HG02885 (cell line): Measurements from ENCODE around the gene WWOX.

Source experiments
- ATAC-seq: cut with Tn5 transposase; IDR thresholded peaks from one replicate; pipeline ENCODE4 v1.9.1; 2021; ENCODE audit warnings: mild to moderate bottlenecking; ENCODE audit not compliant: unreplicated experiment, poor library complexity

The WWOX gene

GRCh38 chr16:78786635-78787034 is 687.2 kb downstream of the WWOX start:
- no peak for ATAC-seq

DNA sequence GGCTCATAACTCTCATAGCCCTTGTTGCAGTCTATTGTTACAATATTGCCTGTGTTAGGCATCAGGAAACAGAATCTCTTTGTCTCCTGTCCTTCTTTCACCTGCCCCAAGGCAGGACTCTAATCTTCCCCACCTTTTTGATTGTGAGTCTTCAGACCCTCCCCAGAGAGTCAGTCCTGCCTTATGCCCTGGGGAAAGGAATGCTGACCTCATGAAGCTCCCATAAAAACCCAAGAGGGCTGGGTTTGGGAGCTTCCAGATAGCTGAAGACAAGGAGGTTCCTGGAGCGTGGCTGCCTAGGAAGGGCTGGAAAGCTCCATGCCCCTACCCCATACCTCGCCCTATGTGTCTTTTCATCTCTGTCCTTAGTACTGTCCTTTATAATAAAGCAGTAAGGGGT is 688.8 kb downstream of the WWOX start:
- ATAC-seq, result no peak

- no peak for ATAC-seq
Measured at GRCh38 chr16:78788696-78789095, 689.2 kb downstream of the WWOX start.

DNA sequence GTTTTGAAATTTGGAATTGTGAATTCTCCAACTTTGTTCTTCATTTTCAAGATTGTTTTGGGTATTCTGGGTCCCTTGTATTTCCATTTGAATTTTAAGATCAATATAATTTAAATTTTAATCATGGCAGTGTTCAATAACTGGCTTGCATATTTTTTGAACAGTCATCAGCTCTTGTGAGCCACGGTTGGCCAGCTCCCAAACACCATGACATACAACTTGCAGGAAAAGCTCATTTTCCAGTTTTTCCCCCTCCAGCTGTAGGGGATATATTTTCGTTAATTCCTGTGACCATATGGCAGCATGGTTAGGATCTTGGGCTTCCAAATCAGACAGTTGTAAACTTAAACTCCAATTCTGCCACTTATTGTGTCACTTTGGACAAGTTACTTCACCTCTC is 690.1 kb downstream of the WWOX start:
- no peak for ATAC-seq

DNA sequence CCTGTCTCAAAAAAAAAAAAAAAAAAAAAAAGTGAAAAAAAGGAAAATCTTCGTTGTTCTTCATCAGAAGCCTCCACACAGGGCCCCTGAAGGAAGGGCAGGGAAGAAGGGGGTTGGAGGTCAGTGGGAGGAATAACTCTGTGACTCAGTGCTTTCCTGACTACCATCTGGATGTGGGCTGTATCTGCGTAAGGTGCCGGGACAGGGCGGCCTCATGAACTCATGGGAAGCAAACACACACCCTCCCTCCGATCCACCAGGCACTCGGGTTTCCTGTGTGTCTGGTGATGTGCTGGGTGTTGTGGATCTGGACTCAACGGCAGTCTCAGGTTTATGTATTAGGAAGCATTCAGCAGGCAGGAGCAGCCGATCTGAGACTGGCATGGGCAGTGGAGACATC is 691.6 kb downstream of the WWOX start:
- ATAC-seq, result no peak

GRCh38 chr16:78791926-78792325 is 692.5 kb downstream of the WWOX start:
- no peak for ATAC-seq

- no peak for ATAC-seq
Measured at GRCh38 chr16:78792952-78793351, 693.5 kb downstream of the WWOX start.

- no peak for ATAC-seq
Measured at GRCh38 chr16:78794581-78795250, 695.3 kb downstream of the WWOX start.

- ATAC-seq, result no peak
Measured at GRCh38 chr16:78795433-78795832, 696.0 kb downstream of the WWOX start.

- peak; percentile 61 for ATAC-seq
Measured at GRCh38 chr16:78796221-78796866, 696.9 kb downstream of the WWOX start.

DNA sequence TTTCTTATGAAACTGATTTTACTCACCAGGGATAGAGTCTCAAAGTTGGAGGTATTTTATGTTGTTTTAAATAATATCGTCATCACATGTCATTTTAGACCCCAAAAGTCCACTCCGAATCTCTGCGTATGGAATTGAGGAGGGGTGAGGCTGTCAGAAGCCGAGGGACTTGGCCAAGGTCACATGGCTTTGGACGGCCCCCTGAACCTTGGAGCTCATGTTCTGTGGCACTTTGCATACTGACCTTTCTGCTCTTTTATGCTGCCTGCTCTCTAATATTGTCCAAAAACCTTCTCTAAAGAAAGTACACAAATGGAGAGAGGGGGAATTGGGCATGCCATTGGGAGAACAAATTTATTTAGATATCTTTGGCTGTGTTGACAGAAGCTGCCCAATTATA is 700.0 kb downstream of the WWOX start:
- no peak for ATAC-seq

DNA sequence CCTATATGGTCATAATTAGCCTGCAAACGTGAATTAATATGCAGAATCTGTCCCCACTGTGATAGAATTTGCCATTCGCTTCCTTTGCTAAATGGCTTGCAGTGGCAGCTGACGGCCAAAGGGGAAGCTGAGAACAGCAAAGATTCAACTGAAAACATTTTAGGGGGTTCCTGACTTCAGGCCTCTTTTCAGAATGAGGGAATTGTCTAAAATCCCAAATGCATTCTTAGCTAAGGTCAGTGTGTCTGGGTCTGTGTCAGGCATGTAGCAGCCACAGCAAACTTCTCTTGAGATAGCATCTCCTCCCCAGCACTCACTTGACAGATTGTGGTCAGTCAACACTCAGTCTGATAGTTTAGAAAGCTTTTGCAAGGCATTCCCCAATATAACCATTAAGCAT is 701.1 kb downstream of the WWOX start:
- ATAC-seq, result no peak

DNA sequence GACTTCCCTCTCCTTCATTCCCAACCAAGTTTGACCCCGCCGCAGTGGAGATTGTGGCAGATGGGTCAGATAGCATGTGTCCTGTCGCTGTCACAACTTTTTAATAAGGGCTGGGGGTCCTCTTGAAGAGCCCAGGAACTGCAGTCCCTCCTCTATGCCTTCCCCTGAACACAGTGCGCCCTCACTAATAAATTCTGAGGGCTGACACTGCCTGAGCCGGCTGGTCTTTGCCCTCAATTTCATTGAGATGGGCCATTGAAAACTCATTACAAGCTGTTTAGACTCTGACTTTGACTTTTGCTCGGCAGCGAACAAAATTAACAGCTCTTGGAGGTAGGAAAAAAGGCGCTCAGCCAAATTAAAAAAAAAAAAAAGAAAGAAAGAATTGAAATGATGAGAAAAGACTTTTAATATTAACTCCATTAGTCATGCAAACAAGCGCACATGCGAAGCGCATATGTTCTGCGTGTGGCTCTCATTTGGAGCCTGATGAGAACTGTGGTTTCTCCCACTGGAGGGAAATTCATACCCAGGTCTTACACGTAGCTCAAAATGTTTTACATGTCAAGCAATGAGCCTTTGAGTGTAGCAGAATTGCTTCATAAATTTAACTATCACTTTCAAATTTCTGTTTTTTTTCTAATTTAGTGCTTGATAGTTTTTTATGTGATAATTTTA is 704.7 kb downstream of the WWOX start:
- no peak for ATAC-seq

DNA sequence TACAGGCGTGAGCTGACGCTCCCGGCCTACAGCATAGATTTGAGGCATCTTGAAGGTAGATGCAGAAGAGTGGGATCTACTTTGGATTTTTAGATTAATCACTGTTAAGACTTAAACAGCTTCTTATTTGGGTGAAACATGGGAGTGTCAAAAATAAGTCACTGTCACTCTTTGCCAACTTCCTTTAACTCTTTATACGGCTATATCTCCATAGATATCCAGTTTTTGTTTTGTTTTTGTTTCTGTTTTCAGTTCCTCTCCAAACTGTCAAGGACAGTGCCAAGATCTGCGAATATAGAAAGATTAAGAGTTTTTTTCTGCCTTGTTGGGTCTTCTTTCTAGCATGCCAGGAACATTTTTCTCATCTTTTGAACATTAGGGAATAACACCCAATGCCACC is 706.1 kb downstream of the WWOX start:
- ATAC-seq, result no peak

DNA sequence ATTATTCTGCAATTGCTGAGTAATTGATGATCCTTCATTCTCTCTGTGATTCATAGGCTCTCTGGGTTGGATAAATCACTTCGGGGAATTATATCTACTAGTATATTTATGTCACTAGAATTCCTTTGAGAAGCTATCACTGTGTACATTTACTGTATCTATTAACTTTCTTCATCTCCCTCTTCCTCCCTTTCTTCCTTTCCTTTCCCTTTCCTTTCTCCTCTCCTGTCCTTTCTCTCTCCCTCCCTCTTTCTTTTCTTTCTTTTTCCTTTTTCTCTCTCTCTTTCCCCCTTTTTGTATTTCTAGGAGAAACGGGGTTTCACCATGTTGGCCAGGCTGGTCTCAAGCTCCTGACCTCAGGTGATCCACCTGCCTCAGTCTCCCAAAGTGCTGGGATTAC is 711.8 kb downstream of the WWOX start:
- ATAC-seq, result no peak

DNA sequence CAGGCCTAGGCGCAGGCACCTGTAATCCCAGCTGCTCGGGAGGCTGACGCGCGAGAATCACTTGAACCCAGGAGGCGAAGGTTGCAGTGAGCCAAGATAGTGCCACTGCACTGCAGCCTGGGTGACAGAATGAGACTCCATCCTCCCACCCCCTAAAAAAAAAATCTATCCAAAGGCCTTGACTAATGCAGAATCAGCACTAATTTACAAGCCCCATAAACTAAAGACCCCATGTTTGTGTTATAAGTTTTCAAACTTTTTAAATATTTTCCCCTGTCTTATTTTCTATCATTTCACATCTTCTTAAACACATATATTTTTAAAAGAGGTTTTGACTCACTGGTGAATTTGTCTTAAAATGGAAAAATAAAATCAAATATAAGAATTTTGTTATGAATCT is 713.1 kb downstream of the WWOX start:
- ATAC-seq, result no peak

- ATAC-seq, result no peak
Measured at GRCh38 chr16:78813661-78814311, 714.3 kb downstream of the WWOX start.

DNA sequence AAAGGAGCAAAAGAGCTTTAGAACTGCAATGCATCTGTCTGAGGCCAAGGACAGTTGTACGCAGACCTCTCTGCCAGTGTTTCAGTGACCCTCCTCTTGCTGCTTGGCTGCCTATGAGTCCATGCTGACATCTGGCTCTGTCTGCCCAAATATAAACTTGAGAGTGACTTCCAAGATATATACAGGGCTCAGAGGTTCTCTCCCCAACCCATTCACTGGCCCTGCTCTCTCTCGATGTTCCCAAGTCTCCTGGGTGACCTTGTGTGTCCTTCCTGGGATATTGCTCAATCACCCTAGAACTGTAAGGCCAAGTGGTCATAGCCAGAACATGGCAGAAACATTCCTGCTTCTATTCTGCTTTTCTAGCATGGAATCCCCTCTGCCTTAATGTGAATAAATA is 716.3 kb downstream of the WWOX start:
- no peak for ATAC-seq

DNA sequence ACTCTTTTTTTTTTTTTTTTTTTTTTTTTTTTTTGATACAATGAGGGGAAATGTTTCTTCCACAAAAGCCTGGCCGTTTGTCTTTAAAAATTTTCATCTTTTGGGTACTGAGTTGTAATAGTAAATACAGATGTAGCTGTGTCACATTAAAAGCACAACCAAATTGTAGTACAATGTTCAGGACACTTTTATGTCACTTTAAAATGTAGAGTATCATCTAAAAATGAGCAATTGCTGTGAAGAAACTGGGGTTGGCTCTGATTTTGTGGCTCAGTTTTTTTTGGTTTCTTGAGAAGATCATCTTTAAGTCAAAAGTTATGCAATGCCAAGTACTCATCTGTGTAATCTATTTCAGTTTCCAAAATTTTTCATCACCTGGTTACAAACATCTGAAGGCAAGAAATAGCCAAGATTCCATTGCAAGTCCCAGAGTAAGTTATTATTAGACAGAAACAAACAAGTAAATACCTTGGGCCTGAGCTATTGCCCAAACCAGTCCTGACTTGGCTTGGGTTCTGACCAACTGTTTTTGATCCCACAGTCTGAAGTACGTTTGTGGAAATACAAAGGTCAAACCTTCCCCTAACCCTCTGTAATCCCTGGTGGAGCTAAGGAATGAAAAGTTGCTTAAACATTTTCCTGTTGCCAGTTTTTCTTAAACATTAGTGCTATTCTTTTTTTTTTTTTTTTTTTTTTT is 717.2 kb downstream of the WWOX start:
- ATAC-seq, result no peak

DNA sequence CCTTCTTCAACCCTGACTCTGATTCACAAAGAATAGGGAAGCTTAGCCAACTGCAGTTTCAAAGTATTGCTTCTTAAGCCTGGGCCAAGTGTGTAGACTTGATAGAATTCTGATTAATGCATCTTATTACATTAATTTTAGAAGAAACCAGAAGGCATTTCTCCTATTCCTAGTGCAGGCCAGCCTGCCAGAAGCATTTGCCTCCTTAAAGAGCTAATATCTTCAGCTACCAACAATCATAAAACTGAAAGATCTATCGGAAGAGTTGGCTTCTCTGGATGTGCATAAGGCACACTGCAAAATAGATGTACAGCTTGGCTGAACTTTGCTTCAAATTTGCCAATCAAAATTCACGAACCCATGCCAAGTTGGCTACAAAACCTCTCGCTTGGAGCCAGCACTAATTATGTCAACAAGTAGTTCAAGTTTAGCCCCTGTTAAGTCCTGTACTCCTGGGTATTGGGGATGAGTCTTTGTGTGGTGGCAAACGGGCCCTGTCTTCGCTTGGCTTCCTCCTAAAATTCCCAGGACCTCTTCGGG is 717.8 kb downstream of the WWOX start:
- ATAC-seq, result no peak
